Smooth muscle cell (in vitro differentiated cells): ENCODE data around the gene SLC41A1. TPM values are rescaled to one million over a fixed set of nuclear protein-coding genes. Genes with fewer than 3 reads are reported as not detected.

Source experiments
- DNase-seq: peaks from one replicate; lab custom pipeline; 2025; ENCODE audit not compliant: unreplicated experiment; lab: John Stamatoyannopoulos, UW
- H2AFZ ChIP-seq: fragments of 200-600 bp; sonication (generic); 2 replicates; pipeline ENCODE4 v1.6.0; 2016; ENCODE audit warnings: antibody characterized with exemption, low read depth, mild to moderate bottlenecking
- H3F3A ChIP-seq: fragments of 200-600 bp; sonication (generic); 2 replicates; pipeline ENCODE4 v1.6.0; 2017; ENCODE audit warnings: antibody characterized with exemption, low read depth
- H3K27ac ChIP-seq: fragments of 200-600 bp; sonication (generic); 2 replicates; pipeline ENCODE4 v1.5.1; 2016; ENCODE audit warnings: low read depth, mild to moderate bottlenecking
- H3K27me3 ChIP-seq: fragments of 200-600 bp; sonication (generic); 2 replicates; pipeline ENCODE4 v1.6.1; 2016; ENCODE audit warnings: low read depth, mild to moderate bottlenecking
- H3K36me3 ChIP-seq: fragments of 200-600 bp; sonication (generic); 2 replicates; pipeline ENCODE4 v1.5.1; 2016; ENCODE audit warnings: low read depth
- H3K4me1 ChIP-seq: fragments of 200-600 bp; sonication (generic); 2 replicates; pipeline ENCODE4 v1.5.1; 2016; ENCODE audit warnings: low read depth
- H3K4me2 ChIP-seq: fragments of 200-600 bp; sonication (generic); 2 replicates; pipeline ENCODE4 v1.6.0; 2016; ENCODE audit warnings: mild to moderate bottlenecking
- H3K4me3 ChIP-seq: fragments of 200-600 bp; sonication (generic); 2 replicates; pipeline ENCODE4 v1.5.1; 2016; ENCODE audit warnings: mild to moderate bottlenecking
- H3K79me2 ChIP-seq: fragments of 200-600 bp; sonication (generic); 2 replicates; pipeline ENCODE4 v1.6.0; 2016; ENCODE audit warnings: low read depth, mild to moderate bottlenecking
- H3K9ac ChIP-seq: fragments of 200-600 bp; sonication (generic); 2 replicates; pipeline ENCODE4 v1.6.0; 2016; ENCODE audit warnings: low read depth
- H3K9me3 ChIP-seq: fragments of 200-600 bp; sonication (generic); replicated peaks from 2 replicates; pipeline ENCODE4 v1.5.1; 2016; ENCODE audit warnings: low read depth
- H4K20me1 ChIP-seq: fragments of 200-600 bp; sonication (generic); 2 replicates; pipeline ENCODE4 v1.6.0; 2016; ENCODE audit warnings: low read depth
- WGBS: methylation state at CpG from one replicate; pipeline ENCODE4 v1.1.7; 2016; ENCODE audit warnings: low lambda C conversion rate; 5-methylcytosine and 5-hydroxymethylcytosine counted together
- polyA plus RNA-seq: library from polyadenylated mRNA; unstranded; fragments of >200 nt; fragmentation: Nextera tagmentation; extraction: Ambion mirVana; gene quantifications from 2 replicates; pipeline ENCODE4 v1.2.1, GENCODE V29; 2016
- total RNA-seq: library from RNA; depleted of rRNA; stranded (reverse); fragments of >200 nt; gene quantifications from 2 replicates; pipeline ENCODE4 v1.2.3, GENCODE V29; 2014
- TF ChIP-seq, protein P1 (sequence below): fragments of 200-600 bp; sonication (generic); IDR thresholded peaks from 2 replicates; pipeline ENCODE4 v1.5.1; 2017; ENCODE audit warnings: borderline replicate concordance, mild to moderate bottlenecking, antibody characterized with exemption; ENCODE audit not compliant: insufficient read depth, poor library complexity, severe bottlenecking

Gene SLC41A1
- total and polyA plus RNA-seq, 2 experiments from 2014 or later: 22.3 to 23.2 TPM

DNA sequence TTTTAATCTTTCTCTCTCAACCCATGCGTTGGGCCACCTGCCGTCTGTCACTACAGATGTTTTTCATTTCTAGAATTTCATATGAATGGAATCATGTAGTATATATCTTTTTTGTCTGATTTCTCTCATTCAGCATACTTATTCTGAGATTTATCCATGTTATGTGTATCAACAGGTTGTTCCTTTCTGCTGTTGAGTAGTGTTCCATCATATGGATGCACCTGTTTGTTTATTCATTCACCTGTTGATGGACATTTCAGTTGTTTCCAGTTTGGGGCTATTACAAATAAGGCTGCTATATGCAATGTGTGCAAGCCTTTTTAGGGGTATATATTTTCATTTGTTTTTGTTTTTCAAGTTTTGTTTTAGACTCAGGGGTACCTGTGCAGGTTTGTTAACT is 9.4 kb upstream of the SLC41A1 start:
- H3K9ac ChIP-seq: no peak overlapping the region
- no peaks in the 10 kb centered on the region for H3K9me3 ChIP-seq
- peaks cover 16% of the 10 kb centered on the region for H3K4me1 ChIP-seq
- no peaks in the 10 kb centered on the region for H3K36me3 ChIP-seq
- no peak for DNase-seq
- H3K27ac ChIP-seq: no peak overlapping the region
- no peak overlapping the region for H3K4me2 ChIP-seq
- H3K4me3 ChIP-seq: no peak overlapping the region
- TF ChIP-seq, protein P1, sequence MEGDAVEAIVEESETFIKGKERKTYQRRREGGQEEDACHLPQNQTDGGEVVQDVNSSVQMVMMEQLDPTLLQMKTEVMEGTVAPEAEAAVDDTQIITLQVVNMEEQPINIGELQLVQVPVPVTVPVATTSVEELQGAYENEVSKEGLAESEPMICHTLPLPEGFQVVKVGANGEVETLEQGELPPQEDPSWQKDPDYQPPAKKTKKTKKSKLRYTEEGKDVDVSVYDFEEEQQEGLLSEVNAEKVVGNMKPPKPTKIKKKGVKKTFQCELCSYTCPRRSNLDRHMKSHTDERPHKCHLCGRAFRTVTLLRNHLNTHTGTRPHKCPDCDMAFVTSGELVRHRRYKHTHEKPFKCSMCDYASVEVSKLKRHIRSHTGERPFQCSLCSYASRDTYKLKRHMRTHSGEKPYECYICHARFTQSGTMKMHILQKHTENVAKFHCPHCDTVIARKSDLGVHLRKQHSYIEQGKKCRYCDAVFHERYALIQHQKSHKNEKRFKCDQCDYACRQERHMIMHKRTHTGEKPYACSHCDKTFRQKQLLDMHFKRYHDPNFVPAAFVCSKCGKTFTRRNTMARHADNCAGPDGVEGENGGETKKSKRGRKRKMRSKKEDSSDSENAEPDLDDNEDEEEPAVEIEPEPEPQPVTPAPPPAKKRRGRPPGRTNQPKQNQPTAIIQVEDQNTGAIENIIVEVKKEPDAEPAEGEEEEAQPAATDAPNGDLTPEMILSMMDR: no peak
- H2AFZ ChIP-seq: no peak overlapping the region
- H3K79me2 ChIP-seq: peaks cover 4% of the 10 kb centered on the region
- H3K27me3 ChIP-seq: no peaks in the 10 kb centered on the region
- peaks cover 3% of the 10 kb centered on the region for H3F3A ChIP-seq
- H4K20me1 ChIP-seq: peaks cover 26% of the 10 kb centered on the region
- 98% methylated on average over 2 of the region's 2 CpGs for WGBS

DNA sequence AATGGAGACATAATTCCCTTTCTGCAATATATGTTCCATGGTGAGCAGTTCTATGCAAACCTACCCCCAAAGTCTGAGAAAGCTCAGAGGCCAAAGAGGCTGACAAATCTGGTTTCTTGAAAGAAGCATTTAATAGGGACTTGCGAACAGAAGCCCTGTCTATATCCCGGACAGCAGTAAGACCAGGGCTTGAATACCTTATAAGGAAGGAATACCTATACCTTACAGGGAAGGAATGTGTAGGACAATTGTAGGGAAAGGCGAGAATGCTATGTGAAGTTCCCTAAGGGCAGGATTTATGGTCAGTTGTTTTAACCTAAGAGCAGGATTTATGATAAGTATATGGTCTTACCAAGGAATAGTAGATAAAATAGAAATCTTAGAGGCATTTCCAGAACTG is 5.0 kb upstream of the SLC41A1 start:
- Histone ChIP-seq H3F3A (peaks cover 3% of the 10 kb centered on the region), H3K27ac (no peak overlapping the region), H3K27me3 (no peaks in the 10 kb centered on the region), H3K79me2 (peaks cover 20% of the 10 kb centered on the region), H3K9me3 (no peaks in the 10 kb centered on the region), H2AFZ (no peak overlapping the region), H4K20me1 (peaks cover 12% of the 10 kb centered on the region), H3K9ac (no peak overlapping the region), H3K4me2 (no peak overlapping the region), H3K4me1 (peaks cover 7% of the 10 kb centered on the region), H3K4me3 (no peak overlapping the region), H3K36me3 (no peaks in the 10 kb centered on the region)
- no peak for DNase-seq
- WGBS: 63% methylated on average over 3 of the region's 3 CpGs
- TF ChIP-seq, protein P1: no peak

DNA sequence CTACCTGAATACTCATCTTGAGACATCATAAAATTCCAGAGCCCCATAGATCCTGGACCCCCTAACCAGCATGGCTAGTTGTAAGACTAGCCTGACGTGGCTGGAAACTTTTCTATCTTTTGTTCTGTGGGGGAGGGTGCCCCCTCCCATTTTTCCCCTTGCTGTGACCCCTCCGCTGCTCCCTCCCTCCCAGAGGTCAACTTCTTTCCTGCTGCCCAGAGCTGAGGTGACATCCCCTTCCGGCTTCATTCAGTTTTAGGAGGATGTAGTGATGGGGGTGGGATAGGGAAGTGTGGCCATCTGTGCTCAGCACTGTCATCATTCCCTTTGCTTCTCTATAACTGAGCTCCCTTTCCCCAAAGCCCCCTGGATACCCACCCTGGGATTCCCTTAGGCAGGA is 4.4 kb upstream of the SLC41A1 start:
- Histone ChIP-seq H3K27me3 (no peaks in the 10 kb centered on the region), H3K36me3 (no peaks in the 10 kb centered on the region), H2AFZ (no peak overlapping the region), H3K9ac (no peak overlapping the region), H3K79me2 (peaks cover 20% of the 10 kb centered on the region), H3K27ac (no peak overlapping the region), H3K4me2 (no peak overlapping the region), H3K4me3 (no peak overlapping the region), H3F3A (peaks cover 5% of the 10 kb centered on the region), H3K9me3 (no peaks in the 10 kb centered on the region), H4K20me1 (peaks cover 12% of the 10 kb centered on the region), H3K4me1 (peaks cover 8% of the 10 kb centered on the region)
- 88% methylated on average over 3 of the region's 3 CpGs for WGBS
- TF ChIP-seq, protein P1: no peak
- no peak for DNase-seq

DNA sequence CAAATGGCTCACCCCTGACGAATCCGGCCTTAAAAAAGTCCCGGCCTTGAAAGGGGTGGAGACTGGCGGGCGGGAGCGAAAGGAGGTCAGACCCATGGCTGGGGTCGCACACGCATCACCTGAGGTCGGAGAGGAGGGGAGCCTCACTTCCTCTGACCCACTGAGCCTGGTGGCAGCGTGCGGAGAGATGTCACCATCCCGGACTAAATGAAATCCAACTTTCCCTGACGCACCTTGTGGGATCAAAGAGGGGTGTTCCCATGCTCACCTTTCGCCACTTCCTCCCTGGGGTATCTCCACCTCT is 709 bp upstream of the SLC41A1 start:
- TF ChIP-seq, protein P1: no peak
- H3K79me2 ChIP-seq: peaks cover 34% of the 10 kb centered on the region
- H3K9me3 ChIP-seq: no peaks in the 10 kb centered on the region
- H3K36me3 ChIP-seq: no peaks in the 10 kb centered on the region
- peak overlapping the region; percentile 87 for H3K4me2 ChIP-seq
- H4K20me1 ChIP-seq: peaks cover 32% of the 10 kb centered on the region
- H3K9ac ChIP-seq: peak overlapping the region; percentile 46
- 5% methylated on average over 12 of the region's 14 CpGs for WGBS
- H3F3A ChIP-seq: peaks cover 13% of the 10 kb centered on the region
- H3K27me3 ChIP-seq: no peaks in the 10 kb centered on the region
- H3K4me1 ChIP-seq: peaks cover 21% of the 10 kb centered on the region
- peak overlapping the region; percentile 83 for H3K4me3 ChIP-seq
- no peak for DNase-seq
- peak overlapping the region; percentile 77 for H2AFZ ChIP-seq
- peak overlapping the region; percentile 12 for H3K27ac ChIP-seq
